Stimulated activated naive CD8-positive, alpha-beta T cell treated with anti-CD3 and anti-CD28 coated beads, Interleukin-15, amount 100 ng/mL, for 72 hours (primary cell): ENCODE measurements around the gene MT1B.
A peak's percentile ranks its signal among the peaks of the same experiment; 100 is the strongest.

Source experiments
- ATAC-seq: fragments of 150-1000 bp; cut with Tn5 transposase; 2 replicates; pipeline ENCODE4 v1.10.0; 2021; ENCODE audit warnings: mild to moderate bottlenecking, moderate library complexity
- DNase-seq, 2 donors: peaks; one replicate each; pipeline ENCODE4 v3.0.0; 2021 to 2022
- H3K27ac Mint-ChIP-seq, 2 donors: one replicate each; pipeline ENCODE4 v1.8.0; 2022; ENCODE audit warnings: mild to moderate bottlenecking in 2 of 2, mixed read lengths in 2 of 2, moderate library complexity in 2 of 2
- H3K27me3 Mint-ChIP-seq: one replicate; pipeline ENCODE4 v1.8.0; 2022; ENCODE audit warnings: mixed read lengths
- H3K4me1 Mint-ChIP-seq: one replicate; pipeline ENCODE4 v1.8.0; 2022; ENCODE audit warnings: mild to moderate bottlenecking, mixed read lengths
- H3K4me3 Mint-ChIP-seq, 2 donors: one replicate each; pipeline ENCODE4 v1.8.0; 2022; ENCODE audit warnings: mild to moderate bottlenecking in 2 of 2, mixed read lengths in 2 of 2, moderate library complexity in 1 of 2
- H3K9me3 Mint-ChIP-seq, 2 donors: one replicate each; pipeline ENCODE4 v1.8.0; 2022; ENCODE audit warnings: mixed read lengths in 2 of 2

Gene MT1B

DNA sequence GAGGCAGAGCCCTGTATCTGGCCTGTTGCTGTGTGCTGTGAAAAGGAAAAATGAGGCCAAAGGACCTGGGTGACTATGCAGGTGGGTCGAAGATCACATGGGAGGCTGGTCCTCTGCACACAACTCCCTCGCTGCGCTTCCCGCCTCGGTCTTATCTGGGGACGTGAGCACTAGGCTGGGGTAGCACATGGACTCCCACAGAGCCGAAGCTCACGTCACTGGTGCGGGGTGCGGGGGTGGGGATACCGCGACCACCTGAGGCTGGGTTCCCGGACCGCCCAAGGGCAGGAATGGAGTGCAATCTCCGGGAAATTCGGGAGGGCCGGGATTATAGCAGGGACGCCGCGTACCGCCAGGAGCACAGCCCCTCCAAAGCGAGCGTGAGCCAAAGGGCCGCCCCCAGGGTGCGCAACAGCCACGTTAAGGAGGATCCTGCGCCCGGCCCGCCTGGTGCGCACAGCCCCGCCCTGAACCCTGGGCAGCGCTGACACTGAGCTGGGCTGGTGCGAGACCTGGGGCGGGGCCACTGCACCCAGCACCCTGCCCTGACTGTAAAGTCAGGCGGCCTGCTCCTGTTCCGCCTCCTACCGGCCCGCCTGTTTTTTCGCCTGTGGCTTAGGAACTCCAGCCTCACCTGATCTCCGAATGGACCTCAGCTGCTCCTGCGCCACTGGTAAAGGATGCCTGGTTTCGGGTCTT is 8.5 kb upstream of the MT1B start:
- peak overlapping the region; percentile 80 to 85 for H3K27ac Mint-ChIP-seq

DNA sequence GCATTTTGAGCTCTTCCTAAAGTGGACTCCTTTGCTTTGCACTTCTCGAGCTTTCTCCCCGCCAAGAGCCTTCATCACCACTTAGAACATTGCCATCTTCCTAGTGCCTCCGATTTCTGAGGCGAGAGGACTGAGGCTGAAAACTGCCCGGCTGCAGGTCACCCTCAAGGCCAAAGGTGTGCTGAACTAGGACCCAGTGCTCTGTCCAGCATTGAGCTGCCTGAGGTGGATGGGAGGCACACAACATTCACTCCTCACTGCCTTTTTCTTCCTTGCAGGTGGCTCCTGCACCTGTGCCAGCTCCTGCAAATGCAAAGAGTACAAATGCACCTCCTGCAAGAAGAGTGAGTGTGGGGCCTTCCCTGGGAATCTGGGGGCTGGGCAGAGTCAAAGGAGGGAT is 7.9 kb upstream of the MT1B start:
- no peaks in the 10 kb centered on the region for H3K9me3 Mint-ChIP-seq
- peaks cover 25% of the 10 kb centered on the region for H3K4me1 Mint-ChIP-seq
- DNase-seq: no peak
- peak; percentile 1 for ATAC-seq
- peak overlapping the region; percentile 75 to 83 for H3K4me3 Mint-ChIP-seq
- peaks cover 60% of the 10 kb centered on the region for H3K27me3 Mint-ChIP-seq
- H3K27ac Mint-ChIP-seq: peak overlapping the region; percentile 80 to 85

More for the DNA sequence above, 8.5 kb upstream of the MT1B start:
- DNase-seq (peak; percentile 79 to 80), ATAC-seq (peak; percentile 100)
- Mint-ChIP-seq H3K27me3 (peaks cover 60% of the 10 kb centered on the region), H3K9me3 (no peaks in the 10 kb centered on the region), H3K4me3 (peak overlapping the region; percentile 75 to 83), H3K4me1 (peaks cover 31% of the 10 kb centered on the region)

DNA sequence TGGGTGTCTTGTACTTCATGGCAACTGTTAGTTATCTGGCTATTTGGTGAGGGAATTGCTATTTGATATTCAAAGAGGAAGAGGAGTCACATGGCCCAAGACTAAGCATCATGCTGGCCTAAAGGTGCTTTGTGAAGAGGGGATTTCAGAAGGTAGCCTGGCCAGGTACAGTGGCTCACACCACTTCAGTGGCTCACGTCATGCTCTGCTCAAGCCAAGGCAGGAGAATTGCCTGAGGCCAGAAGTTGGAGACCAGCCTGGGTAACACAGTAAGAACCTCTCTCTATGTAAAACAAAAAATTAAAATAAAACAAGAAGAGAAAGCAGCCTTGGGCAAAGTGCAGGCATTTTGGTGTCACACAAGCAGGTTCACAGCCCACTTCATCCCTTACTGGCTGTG is 6.4 kb upstream of the MT1B start:
- no peaks in the 10 kb centered on the region for H3K9me3 Mint-ChIP-seq
- no peak overlapping the region for H3K27ac Mint-ChIP-seq
- H3K4me1 Mint-ChIP-seq: peaks cover 24% of the 10 kb centered on the region
- peaks cover 53% of the 10 kb centered on the region for H3K27me3 Mint-ChIP-seq
- no peak for DNase-seq
- no peak for ATAC-seq
- no peak overlapping the region for H3K4me3 Mint-ChIP-seq

DNA sequence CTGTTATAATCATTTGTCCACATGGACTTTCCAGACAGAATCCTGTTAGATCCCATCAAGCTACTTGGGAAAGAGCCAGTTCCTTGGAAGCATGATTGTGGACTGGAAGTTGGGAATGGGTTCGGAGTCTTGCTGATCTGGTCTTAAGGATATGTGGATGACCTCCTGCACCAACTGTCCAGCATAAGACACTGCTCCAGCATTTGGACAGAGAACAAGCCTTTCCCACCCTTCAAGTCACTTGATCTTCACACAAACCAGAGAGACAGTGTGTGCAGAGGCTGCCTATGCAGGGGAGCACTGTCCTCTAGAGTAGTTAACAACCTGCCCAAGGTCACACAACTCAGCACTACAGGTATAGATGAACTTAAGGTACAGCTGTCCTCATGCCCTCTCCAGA is 5.8 kb upstream of the MT1B start:
- Mint-ChIP-seq H3K4me1 (peaks cover 24% of the 10 kb centered on the region), H3K4me3 (no peak overlapping the region), H3K27ac (no peak overlapping the region), H3K27me3 (peaks cover 48% of the 10 kb centered on the region), H3K9me3 (no peaks in the 10 kb centered on the region)
- ATAC-seq (no peak), DNase-seq (no peak)

DNA sequence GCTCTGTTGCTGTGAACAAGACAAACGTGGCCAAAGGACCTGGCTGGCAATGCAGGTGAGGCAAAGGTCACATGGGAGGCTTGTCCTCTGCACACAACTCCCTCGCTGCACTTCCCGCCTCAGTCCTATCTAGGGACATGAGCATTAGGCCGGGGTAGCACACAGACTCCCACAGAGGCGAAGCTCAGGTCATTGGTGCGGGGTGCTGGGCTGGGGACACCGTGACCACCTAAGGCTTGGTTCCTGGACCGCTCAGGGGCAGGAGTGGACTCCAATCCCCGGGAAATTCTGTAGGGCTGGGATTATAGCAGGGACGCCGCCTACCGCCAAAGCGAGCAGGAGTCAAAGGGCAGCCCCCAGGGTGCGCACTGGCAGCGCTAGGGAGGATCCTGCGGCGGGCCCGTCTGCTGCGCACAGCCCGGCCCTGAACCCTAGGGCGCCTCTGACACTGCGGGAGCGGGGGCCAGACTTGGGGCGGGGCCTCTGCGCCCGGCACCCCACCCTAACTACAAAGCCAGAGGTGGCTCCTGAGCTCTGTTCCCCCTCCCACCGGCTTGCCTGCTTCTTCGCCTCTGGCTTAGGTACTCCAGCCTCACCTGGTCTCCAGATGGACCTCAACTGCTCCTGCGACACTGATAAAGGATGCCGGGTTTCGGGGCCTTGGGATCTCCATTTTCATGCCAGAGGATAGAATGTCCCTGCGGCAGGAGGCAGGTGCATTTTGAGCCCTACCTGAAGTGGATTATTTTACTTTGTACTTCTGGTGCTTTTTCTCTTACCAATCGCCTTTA is 3.9 kb upstream of the MT1B start:
- Mint-ChIP-seq H3K4me3 (no peak overlapping the region), H3K4me1 (peaks cover 18% of the 10 kb centered on the region), H3K27me3 (peaks cover 61% of the 10 kb centered on the region), H3K27ac (no peak overlapping the region), H3K9me3 (no peaks in the 10 kb centered on the region)
- DNase-seq (no peak), ATAC-seq (no peak)

DNA sequence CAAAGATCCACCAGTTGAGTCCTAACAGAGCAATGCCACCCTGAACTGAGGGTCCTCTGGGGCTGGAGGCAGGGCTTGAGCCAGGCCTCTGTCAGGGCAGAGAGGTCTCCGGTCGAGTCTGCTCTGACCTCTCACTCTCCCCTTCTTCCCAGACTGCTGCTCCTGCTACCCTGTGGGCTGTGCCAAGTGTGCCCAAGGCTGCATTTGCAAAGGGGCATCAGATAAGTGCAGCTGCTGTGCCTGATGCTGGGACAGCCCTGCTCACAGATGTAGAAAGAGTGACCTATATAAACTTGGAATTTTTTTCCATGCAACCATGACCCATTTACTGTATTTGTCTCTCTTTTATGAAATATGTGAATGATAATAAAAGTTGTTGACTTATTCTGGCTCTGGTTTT is 2.4 kb upstream of the MT1B start:
- Mint-ChIP-seq H3K4me1 (peaks cover 3% of the 10 kb centered on the region), H3K27ac (no peak overlapping the region), H3K4me3 (no peak overlapping the region), H3K9me3 (no peaks in the 10 kb centered on the region), H3K27me3 (peaks cover 58% of the 10 kb centered on the region)
- no peak for DNase-seq
- no peak for ATAC-seq

DNA sequence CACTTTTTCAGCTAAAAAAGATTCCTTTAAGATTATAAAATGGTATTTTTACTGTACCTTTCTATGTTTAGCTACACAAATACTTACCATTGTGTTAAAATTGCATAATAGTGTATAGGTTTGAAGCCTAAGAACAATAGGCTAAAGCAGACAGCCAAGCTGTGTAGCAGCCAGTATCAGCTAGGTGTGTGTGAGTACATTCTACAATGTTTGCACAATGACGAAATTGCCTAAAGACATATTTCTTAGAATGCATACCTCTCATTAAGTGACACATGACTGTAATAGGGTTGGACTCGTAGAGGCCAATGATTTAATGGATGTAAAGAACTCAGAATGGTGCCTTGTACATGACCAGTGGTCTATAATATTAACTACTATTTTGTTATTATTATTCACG is 1.9 kb upstream of the MT1B start:
- Mint-ChIP-seq H3K27ac (no peak overlapping the region), H3K4me3 (no peak overlapping the region), H3K27me3 (peaks cover 53% of the 10 kb centered on the region), H3K9me3 (no peaks in the 10 kb centered on the region), H3K4me1 (no peaks in the 10 kb centered on the region)
- DNase-seq (no peak), ATAC-seq (no peak)

DNA sequence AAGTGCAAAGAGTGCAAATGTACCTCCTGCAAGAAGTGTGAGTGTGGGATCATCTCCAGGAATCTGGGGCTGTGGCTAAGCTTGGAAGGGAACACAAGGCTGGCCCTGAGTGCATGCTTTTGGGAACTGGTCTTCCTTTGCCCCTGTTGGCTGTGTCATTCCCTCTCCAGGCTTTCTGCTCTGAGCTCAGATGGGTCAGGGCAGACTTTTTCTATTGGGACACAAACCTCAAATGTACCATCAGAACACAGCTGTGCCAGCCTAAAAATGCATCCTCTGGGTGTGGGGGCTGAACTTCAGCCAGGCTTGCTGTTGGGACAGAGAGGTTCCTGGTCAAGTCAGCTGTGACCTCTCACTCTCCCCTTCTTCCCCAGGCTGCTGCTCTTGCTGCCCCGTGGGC is 914 bp downstream of the MT1B start:
- H3K9me3 Mint-ChIP-seq: no peaks in the 10 kb centered on the region
- peaks cover 6% of the 10 kb centered on the region for H3K4me1 Mint-ChIP-seq
- DNase-seq (no peak), ATAC-seq (no peak)
- H3K4me3 Mint-ChIP-seq: no peak overlapping the region
- H3K27ac Mint-ChIP-seq: no peak overlapping the region
- peaks cover 44% of the 10 kb centered on the region for H3K27me3 Mint-ChIP-seq

DNA sequence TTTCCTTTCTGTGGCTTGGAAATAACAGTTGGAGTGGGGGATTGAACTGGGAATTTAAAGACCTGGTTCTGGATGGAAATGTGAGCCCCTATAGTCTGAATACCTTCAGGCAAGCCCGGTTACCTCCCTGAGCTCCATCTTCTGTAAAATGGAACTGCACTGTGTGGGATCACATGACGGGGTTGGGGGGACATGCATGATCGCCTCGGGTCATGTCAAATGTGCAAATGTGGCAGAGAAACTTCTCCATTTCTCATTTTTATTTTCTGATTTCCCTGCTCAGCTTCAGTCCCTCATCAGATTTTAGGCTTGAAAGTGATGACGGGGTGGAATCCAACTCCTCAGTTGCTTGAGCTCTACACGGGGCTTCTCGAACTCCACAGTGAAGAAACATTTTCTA is 1.5 kb downstream of the MT1B start:
- H3K27me3 Mint-ChIP-seq: peaks cover 38% of the 10 kb centered on the region
- H3K9me3 Mint-ChIP-seq: no peaks in the 10 kb centered on the region
- H3K4me3 Mint-ChIP-seq: no peak overlapping the region
- no peak for ATAC-seq
- peaks cover 8% of the 10 kb centered on the region for H3K4me1 Mint-ChIP-seq
- H3K27ac Mint-ChIP-seq: no peak overlapping the region
- no peak for DNase-seq

DNA sequence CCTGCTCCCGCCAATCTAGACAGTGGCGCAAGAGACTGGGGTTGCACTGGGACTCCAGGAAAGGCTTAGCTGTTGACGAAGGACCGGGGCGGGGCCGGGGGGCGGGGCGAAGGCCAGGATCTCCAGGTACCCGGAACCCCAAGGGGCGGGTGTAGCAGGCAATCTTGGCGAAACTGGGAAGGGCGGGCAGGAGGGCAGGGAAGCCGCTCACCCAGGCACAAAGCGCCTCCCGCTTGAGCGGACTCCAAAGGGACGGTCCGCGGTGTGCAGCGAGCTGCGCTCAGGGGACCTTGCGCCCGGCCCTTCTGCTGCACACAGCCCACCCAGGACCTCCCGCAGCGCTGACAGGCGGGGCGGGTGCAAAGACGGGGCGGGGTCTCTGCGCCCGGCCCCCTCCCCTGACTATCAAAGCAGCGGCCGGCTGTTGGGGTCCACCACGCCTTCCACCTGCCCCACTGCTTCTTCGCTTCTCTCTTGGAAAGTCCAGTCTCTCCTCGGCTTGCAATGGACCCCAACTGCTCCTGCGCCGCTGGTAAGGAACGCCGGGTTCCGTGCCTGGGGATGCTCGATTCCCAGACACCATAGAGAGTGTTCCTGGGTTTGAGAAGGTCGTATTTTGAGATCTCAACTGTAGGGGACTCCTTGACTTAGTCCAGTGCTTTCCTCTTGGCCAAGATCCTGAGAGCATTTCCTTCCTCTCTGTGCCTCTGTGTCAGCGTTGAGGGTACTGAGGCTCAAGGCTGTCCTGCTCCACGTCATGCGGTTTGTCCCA is 6.1 kb downstream of the MT1B start, which contains the start of gene MT1F:
Gene MT1F (plus strand): TSS at position 405 of the 772 bp plus-strand sequence. CDS start 100 bp downstream, at position 505.
- peak; percentile 80 for ATAC-seq
- peaks cover 5% of the 10 kb centered on the region for H3K27me3 Mint-ChIP-seq
- peak within 1 kb of the TSS; percentile 77 to 91 for H3K27ac Mint-ChIP-seq
- peaks cover 36% of the 10 kb centered on the region for H3K4me1 Mint-ChIP-seq
- no peaks in the 10 kb centered on the region for H3K9me3 Mint-ChIP-seq
- peak within 1 kb of the TSS; percentile 96 to 97 for H3K4me3 Mint-ChIP-seq
- DNase-seq: peak; percentile 43 to 80

DNA sequence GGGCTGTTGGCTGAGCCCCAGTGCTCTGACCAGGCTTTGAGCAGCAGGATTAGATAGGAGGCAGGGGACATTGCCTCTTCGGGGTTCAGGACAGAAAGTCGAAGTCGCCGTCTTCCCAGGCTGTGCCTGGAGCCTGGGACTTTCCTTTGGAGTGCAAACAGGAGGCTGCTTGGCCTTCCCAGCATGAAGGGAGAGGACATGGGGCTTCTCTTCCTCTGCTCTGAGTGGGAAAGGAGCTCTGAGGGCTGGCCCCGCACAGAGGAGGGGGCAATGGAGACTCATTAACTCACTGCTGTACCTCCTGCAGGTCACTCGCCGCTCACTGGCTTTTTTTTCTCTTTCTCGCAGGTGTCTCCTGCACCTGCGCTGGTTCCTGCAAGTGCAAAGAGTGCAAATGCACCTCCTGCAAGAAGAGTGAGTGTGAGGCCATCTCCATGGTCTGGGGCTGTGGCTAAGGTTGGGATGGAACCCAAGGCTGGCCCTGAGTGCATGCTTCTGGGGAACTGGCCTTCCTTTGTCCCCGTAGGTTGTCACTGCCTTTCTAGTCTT is 6.7 kb downstream of the MT1B start:
- Mint-ChIP-seq H3K4me3 (peak overlapping the region; percentile 96 to 97), H3K27ac (peak overlapping the region in 1 of 2 donors; percentile 77), H3K4me1 (peaks cover 39% of the 10 kb centered on the region), H3K27me3 (no peaks in the 10 kb centered on the region), H3K9me3 (no peaks in the 10 kb centered on the region)
- no peak for DNase-seq
- ATAC-seq: no peak

DNA sequence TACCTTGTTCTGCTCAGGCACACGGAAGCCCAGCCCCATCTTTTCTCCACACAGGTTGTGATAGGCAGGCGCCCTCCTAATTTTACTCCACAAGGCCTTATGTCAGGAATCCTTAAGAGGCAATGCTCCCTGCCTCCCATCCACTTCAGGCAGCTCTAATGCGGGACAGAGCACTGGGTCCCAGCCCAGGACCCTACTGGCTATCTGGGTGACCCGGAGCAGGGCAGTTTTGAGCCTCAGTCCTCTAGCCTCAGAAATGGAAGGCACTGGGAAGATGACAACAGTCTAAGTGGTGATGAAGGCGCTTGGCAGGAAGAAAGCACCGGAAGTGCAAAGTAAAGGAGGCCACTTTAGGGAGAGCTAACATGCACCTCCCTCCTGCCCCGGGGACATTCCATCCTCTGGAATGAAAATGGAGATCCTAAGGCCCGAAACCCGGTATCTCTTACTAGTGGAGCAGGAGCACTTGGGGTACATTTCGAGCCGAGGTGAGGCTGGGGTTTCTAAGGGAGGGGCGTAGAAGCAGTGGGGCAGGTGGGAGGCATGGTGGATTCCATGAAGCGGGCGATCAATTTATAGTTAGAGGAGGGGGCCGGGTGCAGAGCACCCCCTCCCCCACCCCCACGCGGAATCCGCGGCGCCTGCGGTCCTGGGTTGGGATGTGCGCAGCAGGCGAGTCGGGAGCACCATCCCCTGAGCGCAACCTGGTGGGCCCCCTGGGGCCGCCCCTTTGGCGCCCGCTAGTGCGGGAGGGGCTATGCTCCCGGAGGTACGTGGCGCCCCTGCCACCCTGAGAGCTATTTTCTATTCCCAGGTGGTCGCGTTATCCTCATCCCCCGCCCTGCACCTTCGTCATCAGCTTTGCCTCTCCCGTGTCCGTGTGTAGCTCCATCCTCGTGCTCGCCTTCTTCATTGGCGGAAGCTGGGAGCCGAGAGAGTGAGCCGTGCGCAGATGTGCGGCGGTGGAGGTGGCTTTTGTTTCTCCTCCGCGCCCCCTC is 11.0 kb downstream of the MT1B start:
- H3K4me3 Mint-ChIP-seq: peak overlapping the region; percentile 94
- no peaks in the 10 kb centered on the region for H3K9me3 Mint-ChIP-seq
- peak in 1 of 2 donors; percentile 47 for DNase-seq
- H3K4me1 Mint-ChIP-seq: peaks cover 40% of the 10 kb centered on the region
- ATAC-seq: peak; percentile 61
- H3K27me3 Mint-ChIP-seq: peaks cover 24% of the 10 kb centered on the region
- peak overlapping the region; percentile 95 to 97 for H3K27ac Mint-ChIP-seq

DNA sequence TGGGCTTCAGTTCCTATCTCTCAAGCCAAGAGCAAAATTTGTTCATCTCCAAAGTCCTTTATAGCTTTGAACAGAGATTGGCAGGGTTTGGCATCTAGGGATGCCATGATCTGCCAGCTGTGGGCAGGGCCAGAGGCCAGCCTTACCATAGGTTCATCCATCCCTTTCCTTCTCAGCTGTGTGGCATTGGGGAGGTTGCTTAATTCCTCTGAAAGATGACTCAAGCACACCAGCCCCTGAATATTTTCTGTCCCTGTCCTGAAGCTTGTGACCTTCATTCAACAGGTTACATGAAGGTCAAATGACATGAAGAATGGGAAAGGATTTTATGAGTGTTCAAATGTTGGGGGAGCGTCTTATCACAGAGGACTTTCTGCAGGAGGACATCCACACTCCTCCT is 12.8 kb downstream of the MT1B start:
- DNase-seq: no peak
- no peak overlapping the region for H3K4me3 Mint-ChIP-seq
- H3K27ac Mint-ChIP-seq: no peak overlapping the region
- peaks cover 44% of the 10 kb centered on the region for H3K4me1 Mint-ChIP-seq
- no peaks in the 10 kb centered on the region for H3K9me3 Mint-ChIP-seq
- ATAC-seq: no peak
- H3K27me3 Mint-ChIP-seq: peaks cover 42% of the 10 kb centered on the region
